GM12891 (cell line): ENCODE measurements around the gene TTYH3.
A peak's percentile ranks its signal among the peaks of the same experiment; 100 is the strongest.
"Not testable (repeated sequence)": the region's sequence is repeated elsewhere in the genome, so short reads cannot be mapped to it uniquely, and the experiment has no call there.

Experiments used
- DNase-seq: peaks from one replicate; pipeline ENCODE4 v3.0.0; 2011; ENCODE audit warnings: low spot score; ENCODE audit not compliant: insufficient read length
- FAIRE-seq: peaks from 2 replicates; lab custom pipeline; 2011; peaks lifted over from hg19 to GRCh38; lab: Jason Lieb, UNC
- PAX5 ChIP-seq: IDR thresholded peaks from 2 replicates; pipeline ENCODE4 v1.6.1; 2011; ENCODE audit warnings: low read length, moderate library complexity, mild to moderate bottlenecking; ENCODE audit not compliant: insufficient read depth, severe bottlenecking
- POLR2A ChIP-seq: IDR thresholded peaks from 2 replicates; pipeline ENCODE4 v1.6.1; 2011; ENCODE audit warnings: low read depth, low read length, control low read depth
- POLR2AphosphoS5 ChIP-seq: IDR thresholded peaks from 2 replicates; pipeline ENCODE4 v1.6.1; 2011; ENCODE audit warnings: low read depth, low read length, control low read depth
- POU2F2 ChIP-seq: IDR thresholded peaks from 2 replicates; pipeline ENCODE4 v1.6.1; 2011; ENCODE audit warnings: low read depth, mild to moderate bottlenecking, control low read depth, low read length, moderate library complexity
- SPI1 ChIP-seq: IDR thresholded peaks from 2 replicates; pipeline ENCODE4 v1.6.1; 2011; ENCODE audit warnings: low read depth, low read length, control low read depth
- TAF1 ChIP-seq: IDR thresholded peaks from 2 replicates; pipeline ENCODE4 v1.6.1; 2011; ENCODE audit warnings: low read depth, low read length, control low read depth

Gene TTYH3

GRCh38 chr7:2608921-2609411 is 22.8 kb upstream of the TTYH3 start:
- peak; percentile 85 for FAIRE-seq
- DNase-seq: peak; percentile 74

DNA sequence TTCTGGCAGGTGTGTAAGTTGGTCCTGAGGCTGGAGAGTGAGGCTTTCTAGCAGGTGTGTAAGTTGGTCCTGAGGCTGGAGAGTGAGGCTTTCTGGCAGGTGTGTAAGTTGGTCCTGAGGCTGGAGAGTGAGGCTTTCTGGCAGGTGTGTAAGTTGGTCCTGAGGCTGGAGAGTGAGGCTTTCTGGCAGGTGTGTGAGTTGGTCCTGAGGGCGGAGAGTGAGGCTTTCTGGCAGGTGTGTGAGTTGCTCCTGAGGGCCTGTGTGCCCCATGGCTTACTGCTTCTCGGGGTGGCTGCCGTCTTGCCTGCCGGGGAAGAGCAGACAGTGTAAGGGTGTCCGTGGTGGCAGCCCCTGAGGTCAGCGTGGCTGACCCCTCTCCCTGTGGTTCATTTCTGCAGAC is 22.1 kb upstream of the TTYH3 start:
- DNase-seq, FAIRE-seq: not testable (repeated sequence)

More at GRCh38 chr7:2608921-2609411, 22.8 kb upstream of the TTYH3 start:
- TF ChIP-seq TAF1: no peak
- no peak for TF ChIP-seq SPI1
- TF ChIP-seq POU2F2: no peak
- no peak for TF ChIP-seq POLR2A
- no peak for TF ChIP-seq POLR2AphosphoS5
- TF ChIP-seq PAX5: no peak

DNA sequence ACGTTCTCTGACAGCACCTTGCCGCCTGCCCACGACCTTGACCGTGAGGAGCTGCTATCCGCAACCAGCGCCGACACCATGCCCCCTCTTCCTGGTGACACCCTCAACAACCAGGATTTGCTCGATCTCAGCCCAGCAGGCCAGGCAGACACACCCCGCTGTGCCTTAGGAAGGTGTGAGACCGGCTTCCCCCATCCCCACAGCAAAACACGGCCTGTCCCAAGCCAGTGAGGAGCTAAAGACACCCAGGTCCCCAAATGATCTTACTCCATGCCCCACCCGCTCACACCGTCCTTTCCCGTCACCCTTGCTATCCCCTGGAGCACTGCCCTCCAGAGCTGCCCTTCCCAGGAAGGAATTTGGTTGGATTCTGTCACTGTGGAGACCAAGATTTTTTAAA is 21.3 kb upstream of the TTYH3 start:
- DNase-seq: no peak
- no peak for FAIRE-seq
- TF ChIP-seq PAX5 (no peak), SPI1 (no peak), TAF1 (no peak), POU2F2 (no peak), POLR2A (no peak), POLR2AphosphoS5 (no peak)

- TF ChIP-seq TAF1 (no peak), POLR2A (no peak), POU2F2 (no peak), PAX5 (no peak), POLR2AphosphoS5 (no peak), SPI1 (no peak)
- DNase-seq (no peak), FAIRE-seq (no peak)
These were observed 20.9 kb upstream of the TTYH3 start for GRCh38 chr7:2610898-2611297.

DNA sequence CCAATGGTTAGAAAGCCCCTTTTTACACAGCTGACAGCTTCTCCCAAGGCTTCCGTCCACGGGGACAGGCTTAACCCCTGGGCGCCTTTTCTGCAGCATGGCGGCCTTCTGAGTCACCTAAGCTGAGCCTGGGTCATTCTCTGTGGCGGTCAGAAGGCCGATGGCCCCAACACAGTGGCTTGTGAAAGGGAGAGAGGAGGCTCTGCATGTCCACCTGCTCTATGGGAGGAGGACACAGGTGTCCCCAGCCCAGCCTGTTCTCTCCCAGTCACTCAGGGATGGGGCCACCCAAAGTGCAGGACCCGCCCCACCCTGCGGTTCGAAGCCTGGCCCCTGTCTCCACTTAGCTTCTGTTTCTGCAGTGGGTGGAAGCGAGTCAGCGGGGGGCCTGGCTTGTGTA is 20.4 kb upstream of the TTYH3 start:
- DNase-seq: no peak
- FAIRE-seq: no peak
- TF ChIP-seq TAF1: no peak

DNA sequence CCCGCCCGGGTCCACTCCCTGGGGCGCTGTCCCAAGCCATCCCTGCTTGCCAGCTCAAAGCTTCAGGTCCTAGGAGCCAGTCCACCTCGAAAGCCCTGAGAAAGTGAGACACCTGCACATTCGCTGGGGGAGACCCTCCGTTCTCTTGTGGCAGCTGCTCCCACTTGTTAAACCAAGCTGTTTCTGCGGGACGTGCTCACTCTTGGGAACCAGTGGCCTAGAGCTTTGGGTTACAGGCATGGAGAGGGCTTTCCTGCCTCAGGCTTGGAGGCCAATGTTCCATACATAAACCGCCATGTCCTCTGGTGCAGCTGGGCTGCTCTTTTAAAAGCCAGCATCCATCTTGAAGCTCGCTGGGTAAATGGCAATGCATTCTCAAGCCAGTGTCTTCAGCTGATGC is 19.9 kb upstream of the TTYH3 start:
- no peak for TF ChIP-seq POLR2A
- no peak for TF ChIP-seq TAF1
- no peak for TF ChIP-seq POLR2AphosphoS5
- no peak for TF ChIP-seq POU2F2
- no peak for TF ChIP-seq PAX5
- no peak for TF ChIP-seq SPI1
- FAIRE-seq (no peak), DNase-seq (no peak)

DNA sequence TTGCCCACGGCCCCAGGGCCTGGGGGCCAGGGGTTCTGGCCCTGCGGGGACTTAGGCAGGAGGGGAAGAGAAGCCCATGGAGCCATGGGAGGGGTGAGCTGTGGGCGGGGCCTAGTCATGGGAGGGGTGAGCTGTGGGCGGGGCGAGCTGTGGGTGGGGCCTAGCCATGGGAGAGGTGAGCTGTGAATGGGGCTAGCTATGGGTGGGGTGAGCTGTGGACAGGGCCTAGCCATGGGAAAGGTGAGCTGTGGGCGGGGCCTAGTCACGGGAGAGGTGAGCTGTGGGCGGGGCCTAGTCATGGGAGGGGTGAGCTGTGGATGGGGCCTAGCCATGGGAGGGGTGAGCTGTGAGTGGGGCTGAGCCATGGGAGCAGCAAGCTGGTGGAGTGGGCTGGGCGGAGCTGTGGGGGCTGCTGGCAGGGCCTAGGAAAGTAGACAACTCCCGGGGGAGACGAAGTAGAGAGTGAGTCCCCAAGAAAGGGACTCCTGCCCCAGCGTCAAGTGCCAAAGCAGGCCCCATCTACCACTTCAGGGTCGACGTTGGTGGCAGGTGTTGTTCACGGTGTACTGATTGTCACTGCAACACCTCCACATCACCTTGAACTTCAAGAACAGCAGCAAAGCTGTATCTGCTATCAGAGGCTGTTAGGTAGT is 19.2 kb upstream of the TTYH3 start:
- no peak for TF ChIP-seq POLR2AphosphoS5
- no peak for TF ChIP-seq SPI1
- FAIRE-seq: peak; percentile 48
- DNase-seq: no peak

DNA sequence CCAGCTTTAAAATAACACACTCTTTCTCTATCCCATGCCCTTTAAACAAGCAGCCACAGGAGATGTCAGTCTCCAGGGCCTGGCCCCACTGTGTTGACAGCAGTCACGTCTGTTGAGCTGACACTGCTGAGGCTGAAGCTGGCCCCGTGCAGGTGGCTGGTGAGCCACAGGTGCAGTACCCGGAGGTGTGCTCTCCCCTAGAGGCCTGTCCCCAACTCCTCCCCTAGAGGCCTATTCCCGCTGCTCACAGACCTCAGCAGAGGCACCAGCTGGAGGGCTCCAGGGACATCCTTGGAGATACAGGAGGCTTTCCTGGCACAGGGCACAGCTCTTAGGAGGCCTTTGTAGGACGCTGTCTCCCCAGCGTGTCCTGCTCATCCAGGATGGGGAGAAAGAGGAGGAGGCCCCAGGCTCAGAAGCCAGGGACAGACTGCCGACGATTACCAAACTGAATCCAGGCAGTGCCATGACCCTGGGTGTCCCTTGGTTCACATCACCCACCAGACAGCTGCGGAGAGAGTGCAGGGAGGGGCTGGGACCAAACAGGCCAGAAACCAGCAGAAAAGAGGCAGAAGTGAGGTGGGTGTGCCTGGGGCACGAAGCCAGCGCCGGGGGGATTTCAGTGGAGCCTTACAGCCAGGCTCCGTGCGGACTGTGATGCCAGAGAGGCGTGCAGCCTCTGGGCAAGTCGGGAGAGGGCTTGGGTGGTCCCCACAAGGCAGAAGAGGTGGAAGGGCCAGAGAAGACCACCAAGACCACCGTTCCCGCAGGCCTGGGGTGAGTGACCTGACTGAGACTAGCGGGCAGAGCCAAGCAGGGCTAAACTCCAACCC is 18.5 kb upstream of the TTYH3 start:
- TF ChIP-seq TAF1 (no peak), SPI1 (no peak), PAX5 (no peak), POLR2A (no peak), POLR2AphosphoS5 (no peak), POU2F2 (no peak)
- no peak for DNase-seq
- no peak for FAIRE-seq

- no peak for DNase-seq
- TF ChIP-seq TAF1: no peak
- no peak for TF ChIP-seq POLR2A
- FAIRE-seq: no peak
These were observed 17.7 kb upstream of the TTYH3 start for GRCh38 chr7:2613931-2614600.
